ENCODE results near the gene MMP15.

GRCh38 chr16:58027916-58028455 is 2.4 kb downstream of the MMP15 start:
- TF ChIP-seq HNF4A (conservative IDR thresholded peaks at IDR 0.05) (no peak), RAD21 (IDR thresholded peaks at IDR 0.05) (no peak), CTCF (IDR thresholded peaks at IDR 0.05; ENCODE audit: low read depth, low read length, missing input control) (no peak), REST (IDR thresholded peaks at IDR 0.05) (no peak), MAX (IDR thresholded peaks at IDR 0.05) (no peak), EGR1 (IDR thresholded peaks at IDR 0.05; ENCODE audit: low read depth in 2 of 2) (no peak), ZBTB33 (IDR thresholded peaks at IDR 0.05) (no peak)

Data from liver (tissue), 3 donors.